ENCODE measurements around the gene LRRC10B.
A peak's percentile ranks its signal among the peaks of the same experiment; 100 is the strongest.

The LRRC10B gene

GRCh38 chr11:61531044-61531443, 22.5 kb downstream of the LRRC10B start:
- no peaks in the 10 kb centered on the region for H3K9me3 ChIP-seq (ENCODE audit: control insufficient read depth, low read length)
- H3K4me3 ChIP-seq (ENCODE audit: low read depth, low read length) = no peak overlapping the region
- no peaks in the 10 kb centered on the region for H3K27me3 ChIP-seq (ENCODE audit: control insufficient read depth, insufficient read depth, low read length)
- H3K79me2 ChIP-seq = no peaks in the 10 kb centered on the region
- H3K9ac ChIP-seq = no peak overlapping the region
- no peak overlapping the region for H3K27ac ChIP-seq
- H3K4me1 ChIP-seq = peaks cover 10% of the 10 kb centered on the region
- no peak overlapping the region for H3K4me2 ChIP-seq (ENCODE audit: low read length)
- no peak for TF ChIP-seq CTCF (IDR thresholded peaks at IDR 0.05)
- no peaks in the 10 kb centered on the region for H3K36me3 ChIP-seq (ENCODE audit: control insufficient read depth, insufficient read depth, low read length)
- no peak overlapping the region for H2AFZ ChIP-seq

- H3K27ac ChIP-seq = no peak overlapping the region
- no peak overlapping the region for H3K9ac ChIP-seq
- H3K4me3 ChIP-seq (ENCODE audit: low read depth, low read length) = no peak overlapping the region
- H3K9me3 ChIP-seq (ENCODE audit: control insufficient read depth, low read length) = no peaks in the 10 kb centered on the region
- H2AFZ ChIP-seq = no peak overlapping the region
- H3K36me3 ChIP-seq (ENCODE audit: control insufficient read depth, insufficient read depth, low read length) = no peaks in the 10 kb centered on the region
- H3K27me3 ChIP-seq (ENCODE audit: control insufficient read depth, insufficient read depth, low read length) = no peaks in the 10 kb centered on the region
- peak; percentile 77 for TF ChIP-seq CTCF (IDR thresholded peaks at IDR 0.05)
- no peaks in the 10 kb centered on the region for H3K79me2 ChIP-seq
- peaks cover 10% of the 10 kb centered on the region for H3K4me1 ChIP-seq
- H3K4me2 ChIP-seq (ENCODE audit: low read length) = no peak overlapping the region
Measured at GRCh38 chr11:61532134-61533038, 23.8 kb downstream of the LRRC10B start.

GRCh38 chr11:61533039-61533375, 24.5 kb downstream of the LRRC10B start:
- no peaks in the 10 kb centered on the region for H3K36me3 ChIP-seq (ENCODE audit: control insufficient read depth, insufficient read depth, low read length)
- H3K9ac ChIP-seq = no peak overlapping the region
- no peaks in the 10 kb centered on the region for H3K79me2 ChIP-seq
- H2AFZ ChIP-seq = no peak overlapping the region
- H3K4me1 ChIP-seq = peaks cover 10% of the 10 kb centered on the region
- H3K27me3 ChIP-seq (ENCODE audit: control insufficient read depth, insufficient read depth, low read length) = no peaks in the 10 kb centered on the region
- H3K4me3 ChIP-seq (ENCODE audit: low read depth, low read length) = no peak overlapping the region
- no peak for TF ChIP-seq CTCF (IDR thresholded peaks at IDR 0.05)
- no peak overlapping the region for H3K4me2 ChIP-seq (ENCODE audit: low read length)
- no peak overlapping the region for H3K27ac ChIP-seq
- H3K9me3 ChIP-seq (ENCODE audit: control insufficient read depth, low read length) = no peaks in the 10 kb centered on the region

GRCh38 chr11:61533401-61533800, 24.9 kb downstream of the LRRC10B start:
- no peaks in the 10 kb centered on the region for H3K79me2 ChIP-seq
- no peak overlapping the region for H2AFZ ChIP-seq
- H3K4me3 ChIP-seq (ENCODE audit: low read depth, low read length) = no peak overlapping the region
- H3K4me2 ChIP-seq (ENCODE audit: low read length) = no peak overlapping the region
- H3K27ac ChIP-seq = no peak overlapping the region
- no peak overlapping the region for H3K9ac ChIP-seq
- H3K9me3 ChIP-seq (ENCODE audit: control insufficient read depth, low read length) = no peaks in the 10 kb centered on the region
- peaks cover 10% of the 10 kb centered on the region for H3K4me1 ChIP-seq
- no peaks in the 10 kb centered on the region for H3K27me3 ChIP-seq (ENCODE audit: control insufficient read depth, insufficient read depth, low read length)
- no peak for TF ChIP-seq CTCF (IDR thresholded peaks at IDR 0.05)
- no peaks in the 10 kb centered on the region for H3K36me3 ChIP-seq (ENCODE audit: control insufficient read depth, insufficient read depth, low read length)

Measured in parathyroid adenoma (tissue), 2 donors.